GM21825 (cell line): ENCODE measurements around the gene BHMT2.

Source experiments
- ATAC-seq: cut with Tn5 transposase; IDR thresholded peaks from one replicate; pipeline ENCODE4 v1.9.1; 2021; ENCODE audit warnings: mild to moderate bottlenecking, moderate library complexity; ENCODE audit not compliant: unreplicated experiment

BHMT2 gene, protein sequence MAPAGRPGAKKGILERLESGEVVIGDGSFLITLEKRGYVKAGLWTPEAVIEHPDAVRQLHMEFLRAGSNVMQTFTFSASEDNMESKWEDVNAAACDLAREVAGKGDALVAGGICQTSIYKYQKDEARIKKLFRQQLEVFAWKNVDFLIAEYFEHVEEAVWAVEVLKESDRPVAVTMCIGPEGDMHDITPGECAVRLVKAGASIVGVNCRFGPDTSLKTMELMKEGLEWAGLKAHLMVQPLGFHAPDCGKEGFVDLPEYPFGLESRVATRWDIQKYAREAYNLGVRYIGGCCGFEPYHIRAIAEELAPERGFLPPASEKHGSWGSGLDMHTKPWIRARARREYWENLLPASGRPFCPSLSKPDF

DNA sequence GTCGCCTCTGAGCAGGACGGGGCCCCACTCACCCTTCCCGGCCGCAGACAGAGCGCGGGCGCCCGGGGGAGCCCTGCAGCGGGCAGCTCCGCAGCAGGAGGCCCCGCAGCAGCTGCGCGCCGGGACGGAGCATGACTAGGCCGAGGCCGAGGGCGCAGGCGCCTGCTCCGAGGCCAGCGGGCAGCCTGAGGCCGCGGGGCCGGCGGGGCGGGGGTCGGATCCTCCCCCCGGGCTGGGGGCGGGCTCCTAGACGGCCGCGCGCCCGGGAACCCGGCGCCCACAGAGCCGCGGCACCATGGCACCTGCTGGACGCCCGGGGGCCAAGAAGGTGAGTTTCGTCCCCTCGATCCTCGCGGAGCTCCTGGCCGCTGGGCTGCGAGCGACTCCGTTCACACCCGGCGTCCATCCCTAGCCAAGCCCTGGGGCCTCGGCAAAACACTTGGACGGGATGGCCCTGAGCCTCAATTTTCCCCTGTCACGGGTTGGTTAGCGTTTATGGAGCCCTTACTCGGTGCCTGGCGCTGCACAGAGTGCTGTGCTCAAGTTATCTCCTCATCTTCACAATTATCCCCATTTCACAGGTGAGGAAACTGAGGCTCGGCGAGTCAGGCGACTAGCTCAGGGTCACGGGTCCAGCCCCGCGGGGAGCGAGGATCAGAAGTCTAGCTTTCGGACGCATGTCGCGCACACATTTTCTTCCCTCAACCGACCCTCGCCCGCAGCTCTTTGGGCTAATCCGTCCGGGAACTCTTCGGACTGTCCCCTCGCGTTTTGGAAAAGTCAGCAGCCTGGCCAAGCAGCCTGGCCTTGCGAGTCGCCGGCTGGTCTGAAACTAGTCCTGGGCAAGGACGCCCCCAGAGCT is at the start of gene BHMT2, which contains the start of gene DMGDH:
Gene BHMT2, plus strand, starts transcription at position 280 of the 862 bp plus-strand sequence. Its CDS starts 16 bp downstream, at position 296.
Gene DMGDH, minus strand, starts transcription at position 187 of the 862 bp plus-strand sequence. Its CDS starts 54 bp downstream, at position 133.
- ATAC-seq, result no peak

DNA sequence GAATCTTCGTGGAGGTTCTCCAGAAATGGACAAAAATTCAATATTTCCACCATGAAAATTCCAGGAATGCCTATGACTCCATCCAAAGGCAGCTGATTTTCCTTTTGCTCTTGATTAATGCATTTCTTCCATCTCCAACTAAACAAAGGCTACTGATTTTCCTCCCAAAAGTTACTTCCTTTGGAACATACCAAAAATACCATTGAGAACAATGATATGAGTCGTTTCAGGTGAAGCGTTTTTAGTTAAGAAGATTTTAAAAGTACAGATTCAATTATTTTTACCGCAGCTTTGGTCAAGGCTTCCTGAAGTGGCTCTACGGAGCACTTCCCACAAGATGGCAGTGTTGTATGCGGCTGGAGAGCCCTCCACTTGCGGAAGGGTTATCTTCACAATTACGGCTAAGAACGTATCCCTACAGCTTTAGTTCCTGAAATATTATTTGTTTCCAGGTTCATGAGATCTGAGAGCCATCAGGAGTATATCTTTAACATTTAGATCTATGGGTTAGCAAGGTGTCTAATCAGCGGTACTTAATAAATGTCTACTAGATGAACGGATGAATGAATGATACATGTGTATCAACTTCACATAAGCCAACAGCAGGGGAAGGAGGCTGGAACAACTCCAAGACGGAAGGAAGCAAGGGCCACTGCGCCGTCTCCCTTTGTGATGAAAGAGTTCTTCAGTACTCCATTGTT is 48.6 kb upstream of the BHMT2 start:
- ATAC-seq, result no peak

DNA sequence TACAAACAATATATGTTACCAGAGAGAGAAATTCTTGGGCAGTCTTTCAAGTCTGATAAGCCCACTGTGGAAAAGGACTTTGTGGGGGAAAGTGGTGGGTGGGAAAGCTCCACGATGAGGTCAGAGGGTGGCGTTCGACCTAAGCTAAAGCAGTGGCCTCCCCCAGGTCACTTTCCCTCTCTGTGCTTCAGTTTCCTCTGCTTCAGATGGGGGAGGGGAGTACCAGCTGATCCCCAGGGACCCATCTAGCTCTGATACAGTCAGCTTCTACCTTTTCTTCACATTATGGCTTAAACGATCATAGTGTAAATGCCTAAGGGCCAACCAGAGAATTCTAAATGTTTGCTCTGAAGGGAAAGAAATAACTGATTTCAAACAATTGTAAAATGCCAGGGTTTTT is 47.8 kb upstream of the BHMT2 start:
- no peak for ATAC-seq

DNA sequence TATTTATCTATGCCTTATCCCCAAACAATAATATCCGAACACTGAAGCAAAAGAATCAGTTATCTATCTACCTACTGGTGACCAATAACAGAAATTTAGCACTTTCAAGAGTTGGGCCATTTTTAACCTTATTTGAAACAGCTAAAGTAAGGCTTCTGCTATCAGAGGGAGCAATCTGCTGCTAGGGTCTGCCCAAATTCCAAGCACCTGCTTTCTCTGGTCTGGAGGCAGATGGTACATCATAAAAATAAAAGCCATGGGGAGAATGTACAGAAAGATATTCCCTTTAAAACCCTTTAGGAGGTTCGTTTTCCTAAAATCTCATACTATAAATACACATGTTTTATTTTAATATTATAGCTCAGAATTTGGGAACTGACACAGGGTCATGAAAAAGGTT is 46.8 kb upstream of the BHMT2 start:
- no peak for ATAC-seq

DNA sequence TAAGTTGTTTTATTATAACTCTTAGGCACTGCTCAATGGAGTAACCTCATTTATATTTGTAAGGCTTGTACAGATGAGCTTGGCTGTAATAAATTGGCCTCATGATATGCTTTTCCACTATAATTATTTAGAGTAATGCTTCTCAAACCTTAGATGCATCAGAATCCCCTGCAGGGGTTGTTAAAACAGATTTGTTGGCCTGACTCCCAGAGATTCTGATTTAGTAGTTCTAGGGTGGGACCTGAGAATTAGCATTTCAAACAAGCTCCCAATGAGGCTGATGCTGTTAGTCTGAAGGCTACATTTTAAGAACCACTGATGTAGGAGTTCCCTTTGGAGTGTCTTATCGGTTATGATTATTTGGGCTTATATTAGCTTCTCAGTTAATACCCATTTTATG is 46.2 kb upstream of the BHMT2 start:
- no peak for ATAC-seq

DNA sequence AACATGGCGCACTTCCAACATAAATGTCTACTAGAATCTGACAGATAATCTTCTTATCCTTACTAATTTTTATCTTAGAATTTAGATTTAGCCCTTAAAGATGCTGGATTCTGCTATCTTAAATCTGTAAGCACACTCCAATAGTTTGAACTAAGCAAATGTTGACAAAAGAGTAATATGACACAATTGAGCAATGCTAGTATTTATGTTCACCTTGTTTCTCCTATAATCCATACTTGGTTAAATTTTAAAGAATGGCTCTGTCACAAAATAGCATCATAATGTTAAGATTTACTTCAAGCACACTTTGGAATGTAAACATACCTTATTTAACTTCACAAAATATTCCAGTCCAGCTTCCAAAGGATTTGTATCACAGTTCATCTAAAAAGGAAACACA is 45.6 kb upstream of the BHMT2 start:
- no peak for ATAC-seq

DNA sequence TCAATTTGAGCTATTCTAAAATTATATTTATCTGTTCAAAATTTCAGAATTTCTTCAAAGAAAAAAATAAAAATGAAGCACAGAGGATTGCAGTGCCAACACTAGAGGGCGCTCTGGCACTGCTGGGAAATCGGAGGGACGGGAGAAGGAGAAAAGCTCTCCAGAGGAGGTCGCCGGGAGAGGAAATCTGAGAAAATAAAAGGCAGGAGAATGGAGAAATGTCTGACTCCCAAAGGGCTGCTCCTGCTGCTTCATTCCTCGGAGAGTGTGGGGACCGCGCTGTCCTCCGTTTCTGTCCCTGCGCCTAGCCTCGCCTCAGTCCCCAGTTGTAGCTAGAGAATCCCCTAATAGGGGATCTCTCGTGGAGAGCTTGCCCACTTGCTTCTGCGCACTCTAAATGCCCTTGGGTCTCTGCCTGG is 44.5 kb upstream of the BHMT2 start:
- no peak for ATAC-seq

DNA sequence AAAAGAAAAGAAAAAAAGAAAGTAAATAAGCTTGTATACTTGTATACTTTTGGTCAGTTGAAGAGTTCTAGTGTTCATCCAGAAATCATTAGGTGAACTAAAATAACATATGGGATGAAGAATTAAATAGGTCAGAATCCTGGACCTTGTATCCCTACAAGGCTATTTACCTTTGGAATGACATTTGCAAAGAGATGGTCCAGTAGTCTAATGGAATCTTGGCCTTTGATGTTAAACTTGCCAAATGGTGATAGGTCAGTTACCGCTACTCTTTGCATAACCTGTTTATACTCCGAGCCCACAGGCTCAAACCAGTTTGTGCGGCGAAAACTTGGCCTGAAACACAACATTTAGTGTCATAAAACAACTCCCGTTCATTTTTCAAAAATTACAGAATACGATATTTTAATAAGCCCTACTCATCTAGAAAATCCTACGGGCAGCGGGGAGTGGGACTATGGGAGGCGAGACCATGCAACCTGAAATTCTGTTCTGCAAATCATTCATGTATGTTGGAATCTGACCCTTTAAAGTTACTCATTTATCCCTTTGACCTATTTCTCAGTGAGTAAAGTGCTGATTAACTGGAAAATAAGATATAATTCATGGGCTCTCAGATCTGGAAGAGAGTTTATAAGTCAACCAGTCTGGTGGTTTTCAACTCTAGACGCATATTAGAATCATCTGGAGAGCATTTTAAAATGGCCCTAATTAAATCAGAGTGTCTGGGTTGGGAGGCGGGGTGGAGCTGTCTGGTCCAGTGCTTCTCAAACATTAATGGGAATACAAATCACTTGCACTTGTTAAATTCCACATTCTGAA is 38.7 kb upstream of the BHMT2 start:
- ATAC-seq, result no peak

DNA sequence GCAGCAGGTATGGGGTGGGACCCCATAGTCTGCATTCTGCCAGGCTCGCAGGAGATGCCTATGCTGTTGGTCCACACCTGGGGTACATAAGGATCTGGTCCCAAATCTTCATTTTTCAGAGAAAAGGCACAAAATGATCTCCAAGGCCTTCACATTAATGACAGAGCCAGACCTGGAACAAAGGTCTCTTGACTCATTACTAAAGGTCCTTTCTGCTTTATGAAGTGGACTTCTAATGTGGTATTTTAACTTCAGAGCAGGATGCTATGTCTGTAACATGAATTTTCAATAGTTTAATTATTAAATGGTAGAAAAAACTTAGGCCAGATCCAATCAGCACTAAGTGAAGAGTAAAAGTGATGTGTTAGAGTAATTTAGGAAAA is 38.1 kb upstream of the BHMT2 start:
- no peak for ATAC-seq

DNA sequence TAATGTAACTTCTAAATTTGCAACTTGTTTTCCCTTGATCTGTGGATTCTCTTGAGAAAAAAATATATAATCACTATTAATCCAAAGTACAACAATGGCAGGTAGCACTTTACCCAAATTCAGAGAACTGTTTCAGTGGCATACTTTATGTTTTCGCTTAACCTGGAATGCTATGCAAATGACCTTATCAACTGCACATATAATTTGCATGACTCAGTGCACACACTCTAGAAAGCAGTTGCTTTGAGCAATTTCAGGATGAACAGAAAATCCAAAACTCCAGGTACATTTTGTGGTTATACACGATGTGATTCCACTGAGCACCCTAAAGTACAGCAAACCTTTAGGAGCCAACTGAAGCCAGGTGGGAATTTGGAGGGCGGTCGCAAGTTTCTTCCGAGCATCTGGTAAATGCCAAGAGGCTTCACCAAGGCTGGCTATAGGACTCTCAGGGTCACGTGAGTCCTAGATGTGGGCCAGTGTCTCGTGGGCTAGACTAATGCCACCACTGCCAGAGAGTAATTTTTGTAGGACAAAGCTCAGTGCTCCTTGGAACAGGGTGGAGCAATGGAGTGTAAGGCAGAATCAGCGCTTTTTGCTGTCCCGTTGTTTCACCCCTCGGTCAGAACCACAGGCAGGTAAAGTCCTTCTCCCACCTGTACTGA is 37.4 kb upstream of the BHMT2 start:
- ATAC-seq, result no peak

DNA sequence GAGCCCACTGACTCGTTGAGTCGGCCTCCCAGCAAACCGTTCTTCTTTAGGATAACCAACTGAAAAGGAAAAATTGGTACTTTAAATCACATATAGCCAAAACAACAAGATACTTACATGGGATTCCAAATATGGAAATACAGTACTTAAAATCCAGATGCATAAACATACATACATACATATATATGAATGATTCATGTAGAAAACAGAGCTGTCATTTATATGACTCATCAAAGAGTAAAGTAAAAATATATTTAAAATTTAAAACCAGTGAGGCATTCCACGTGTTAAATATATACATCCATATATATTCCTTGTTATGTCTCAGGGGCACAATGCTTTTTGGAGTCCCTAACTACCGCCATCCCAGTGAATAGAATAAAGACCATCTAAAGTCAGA is 36.8 kb upstream of the BHMT2 start:
- no peak for ATAC-seq

DNA sequence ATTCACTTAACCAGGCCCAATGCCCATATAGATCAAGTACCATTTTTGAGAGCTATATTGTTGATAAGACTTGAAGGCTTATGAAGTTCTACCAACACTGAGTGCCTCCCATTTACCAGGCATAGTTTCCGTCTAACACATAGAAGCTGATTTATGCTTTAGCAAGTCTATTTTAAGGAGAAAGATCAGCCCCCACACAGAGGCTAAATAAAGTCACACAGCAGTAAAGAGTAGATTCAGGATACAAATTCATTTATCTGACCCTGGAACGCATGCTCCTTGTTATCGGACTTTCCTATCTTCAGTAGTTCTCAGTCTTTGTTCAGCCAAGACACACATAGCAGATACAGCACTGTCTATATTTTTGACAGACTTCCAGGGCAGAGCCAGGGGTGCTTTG is 34.3 kb upstream of the BHMT2 start:
- no peak for ATAC-seq

DNA sequence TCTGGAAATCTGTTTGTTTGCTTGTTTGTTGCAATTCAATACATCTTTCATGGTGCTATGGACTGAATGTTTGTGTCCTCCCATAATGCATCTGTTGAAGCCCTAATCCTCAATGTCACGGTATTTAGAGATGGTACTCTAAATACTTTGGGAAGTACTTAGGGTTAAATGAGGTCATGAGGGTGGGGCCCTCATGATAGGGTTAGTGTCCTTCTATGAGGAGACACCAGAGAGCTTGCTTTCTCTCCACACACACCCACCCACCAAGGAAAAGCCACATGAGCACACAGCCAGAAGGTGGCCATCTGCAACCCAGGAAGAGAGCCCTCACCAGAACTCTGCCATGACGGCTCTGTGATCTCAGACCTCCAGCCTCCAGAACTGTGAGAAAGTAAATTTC is 32.8 kb upstream of the BHMT2 start:
- no peak for ATAC-seq

DNA sequence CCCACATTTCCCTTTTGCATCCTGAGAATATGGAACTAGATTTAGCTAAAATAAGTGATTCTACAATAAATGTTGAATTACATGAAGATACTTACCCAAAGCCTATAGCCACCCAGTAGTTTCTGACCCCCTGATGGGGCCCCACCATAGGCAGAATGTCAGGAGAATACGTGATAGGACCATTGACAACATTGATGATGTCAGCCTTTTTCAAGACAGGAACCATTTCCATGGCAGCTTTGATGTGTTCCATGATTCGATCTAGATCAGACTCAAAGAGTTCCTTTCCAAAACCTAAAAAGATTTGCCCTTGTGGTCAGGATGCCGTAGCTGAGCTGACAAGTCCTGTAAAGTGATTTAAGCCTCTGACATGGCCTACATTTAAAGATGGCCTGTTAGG is 27.4 kb upstream of the BHMT2 start:
- no peak for ATAC-seq

DNA sequence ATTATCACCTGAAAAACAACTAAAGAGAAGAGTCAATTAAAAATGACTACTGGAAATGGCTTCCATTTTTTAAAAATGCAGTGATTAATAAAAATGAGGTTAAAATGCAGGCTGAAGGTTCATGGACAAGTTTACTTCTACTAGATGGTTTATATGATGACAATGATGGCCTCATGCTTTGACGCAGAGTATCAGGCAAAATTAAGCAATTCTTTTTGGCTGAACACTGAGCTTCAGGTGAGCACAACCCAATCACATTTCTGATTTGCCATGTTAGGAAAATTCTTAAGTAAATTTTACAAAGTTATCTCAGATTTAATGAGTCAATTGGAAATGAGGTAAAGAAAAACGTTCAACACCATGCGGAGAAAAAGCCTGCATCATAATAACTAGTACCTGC is 22.4 kb upstream of the BHMT2 start:
- ATAC-seq, result no peak

DNA sequence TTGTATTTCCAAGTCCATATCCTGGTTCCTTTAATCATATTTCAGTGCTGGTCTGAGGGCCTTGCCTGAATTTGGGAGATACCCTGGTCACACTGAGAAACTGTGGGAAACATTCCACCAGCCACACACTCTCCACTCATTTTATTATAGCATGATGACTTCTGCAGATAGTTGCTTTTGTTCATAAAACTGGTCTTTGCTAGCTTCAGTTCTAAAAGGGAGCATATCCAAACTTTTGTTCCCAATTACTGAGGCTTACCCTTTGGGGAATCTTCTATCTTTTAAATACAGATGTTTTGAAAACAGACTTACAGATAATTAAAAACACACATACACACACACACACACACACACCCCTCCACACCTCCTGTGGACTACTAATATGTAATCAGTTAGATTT is 21.1 kb upstream of the BHMT2 start:
- ATAC-seq, result no peak

DNA sequence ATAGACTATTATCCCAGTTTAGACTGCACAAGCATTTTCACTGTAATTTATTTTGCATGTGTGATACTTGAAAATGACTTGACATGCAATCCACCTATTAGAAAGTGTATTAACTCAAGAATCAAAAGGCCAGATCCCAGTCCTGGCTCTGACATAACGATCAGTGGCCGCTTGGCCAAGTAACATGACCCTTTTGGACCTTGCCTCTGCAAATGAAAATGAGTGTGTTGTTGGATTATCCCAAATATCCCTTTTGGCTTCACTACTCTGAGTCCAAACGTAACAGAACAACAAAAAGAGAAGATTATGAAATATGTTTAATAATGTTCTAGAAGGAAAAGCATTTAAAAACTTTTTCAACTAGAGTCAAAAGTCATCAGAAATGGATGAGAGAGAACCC is 19.1 kb upstream of the BHMT2 start:
- no peak for ATAC-seq

DNA sequence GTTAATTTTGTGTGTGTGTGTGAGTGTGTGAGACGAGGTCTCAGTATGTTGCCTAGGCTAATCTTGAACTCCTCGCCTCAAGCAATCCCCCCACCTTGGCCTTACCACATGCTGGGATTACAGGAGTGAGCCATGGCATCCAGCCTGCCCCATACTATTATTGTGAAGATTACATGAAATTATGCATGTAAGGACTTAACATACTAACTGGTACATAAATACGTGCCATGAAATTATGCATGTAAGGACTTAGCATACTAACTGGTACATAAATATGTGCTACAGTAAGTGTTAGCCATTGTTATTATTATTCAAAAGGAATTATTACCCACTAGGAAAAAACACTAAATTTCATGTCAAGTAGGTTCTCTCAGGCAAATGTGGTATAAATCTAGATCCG is 16.2 kb upstream of the BHMT2 start:
- no peak for ATAC-seq

DNA sequence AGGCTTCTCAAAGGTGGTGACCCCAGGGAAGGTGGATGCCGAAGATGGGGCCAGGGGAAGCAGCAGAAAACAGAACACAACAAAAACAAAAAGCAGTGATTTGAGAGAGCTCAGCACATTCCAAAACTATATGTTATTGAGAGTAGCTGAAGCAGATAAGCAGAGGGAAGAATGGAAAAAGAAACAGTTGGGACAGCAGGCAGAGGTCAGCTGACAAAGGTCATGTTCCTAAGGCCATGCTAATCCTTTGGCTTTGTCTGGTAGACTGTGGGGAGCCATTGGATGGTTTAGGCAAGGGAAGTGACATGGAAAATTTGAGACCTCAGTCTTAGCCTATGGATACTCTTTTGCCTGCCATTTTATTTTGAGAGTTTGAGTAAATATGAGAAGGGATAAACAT is 14.6 kb upstream of the BHMT2 start:
- ATAC-seq, result no peak

DNA sequence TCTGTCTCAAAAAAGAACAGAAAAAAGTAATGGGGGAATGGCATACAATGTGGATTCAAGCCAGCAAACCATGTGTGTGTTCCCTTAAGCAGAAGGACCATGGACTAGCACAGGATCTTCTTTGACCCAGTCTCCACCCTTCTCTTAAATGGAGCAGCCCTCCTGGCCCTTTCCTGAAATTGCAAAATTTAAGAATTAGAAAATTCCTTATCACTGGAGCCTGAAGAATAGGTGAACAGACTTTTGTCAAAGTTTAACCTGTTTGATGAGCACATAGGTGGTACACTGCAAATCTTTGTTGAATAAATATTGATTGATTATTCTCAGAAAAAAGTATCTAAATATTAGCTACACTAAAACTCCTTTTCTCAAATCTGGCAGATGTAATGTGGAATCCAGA is 12.7 kb upstream of the BHMT2 start:
- no peak for ATAC-seq
